Activated naive CD4-positive, alpha-beta T cell treated with anti-CD3 and anti-CD28 coated beads, Interleukin-2, amount 10 ng/mL, durations not matched to agents 7 days and 5 days (primary cell): Measurements from ENCODE around the gene TBC1D9.

ENCODE experiments used
- CTCF ChIA-PET: fragments of 350-600 bp; sonication (Branson Sonifier 250); formaldehyde crosslinking; loops from one replicate; lab custom pipeline; 2021; ENCODE audit warnings: antibody characterized with exemption; lab: Charles Lee
- DNase-seq: peaks from one replicate; pipeline ENCODE4 v3.0.0-alpha.2; 2020
- H3K27ac Mint-ChIP-seq: one replicate; pipeline ENCODE4 v1.8.0; 2021; ENCODE audit warnings: mild to moderate bottlenecking, moderate library complexity, mixed read lengths
- H3K27me3 Mint-ChIP-seq: one replicate; pipeline ENCODE4 v1.8.0; 2021; ENCODE audit warnings: mild to moderate bottlenecking, mixed read lengths
- H3K36me3 Mint-ChIP-seq: one replicate; pipeline ENCODE4 v1.8.0; 2021; ENCODE audit warnings: mixed read lengths
- H3K4me1 Mint-ChIP-seq: one replicate; pipeline ENCODE4 v1.8.0; 2021; ENCODE audit warnings: mixed read lengths
- H3K4me3 Mint-ChIP-seq: one replicate; pipeline ENCODE4 v1.8.0; 2021; ENCODE audit warnings: mild to moderate bottlenecking, moderate library complexity, mixed read lengths
- H3K9me3 Mint-ChIP-seq: one replicate; pipeline ENCODE4 v1.8.0; 2021; ENCODE audit warnings: mixed read lengths

TBC1D9 gene

DNA sequence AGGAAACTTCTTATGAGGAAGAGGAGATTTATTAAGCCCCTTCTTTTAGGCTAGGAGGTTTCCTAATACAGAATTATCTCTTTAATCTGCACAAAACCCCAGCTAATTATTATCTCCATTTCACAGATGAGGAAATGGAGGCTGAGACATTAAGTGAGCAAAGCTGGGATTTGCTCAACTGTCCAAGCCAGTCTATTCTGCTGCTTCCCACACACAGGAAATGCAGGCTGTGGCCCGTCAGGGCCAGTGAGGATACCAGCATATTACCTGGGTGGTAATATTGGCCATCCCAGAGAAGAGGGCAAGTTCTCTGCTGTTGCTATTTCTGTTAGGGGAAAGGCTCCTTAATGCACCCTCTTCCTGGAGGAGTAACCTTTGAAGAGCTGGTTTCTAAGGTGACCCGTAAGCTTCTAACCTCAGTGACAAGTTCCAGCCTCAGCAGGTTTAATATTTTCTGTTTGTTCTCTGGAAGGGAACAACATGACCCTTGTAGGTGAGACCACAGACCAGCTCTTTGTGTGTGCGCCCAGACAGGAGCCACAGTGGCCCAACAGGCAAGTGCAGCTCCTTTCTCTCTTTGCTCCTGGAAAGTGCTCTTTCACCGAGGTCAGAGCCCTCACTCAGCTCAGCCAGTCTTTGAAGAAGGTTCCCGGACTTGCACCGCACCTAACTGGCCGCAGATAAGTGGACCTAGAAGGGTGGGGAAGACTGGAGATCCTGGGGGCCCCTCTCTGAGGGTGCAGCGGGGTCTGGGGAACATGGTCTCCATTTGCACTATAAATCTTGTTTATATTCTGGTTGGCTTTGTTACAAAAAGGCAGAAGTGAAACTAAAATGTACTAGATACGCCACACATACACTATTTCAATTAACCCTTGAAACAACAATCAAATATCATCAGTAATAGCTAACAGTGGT, 35.5 kb downstream of the TBC1D9 start:
- CTCF ChIA-PET: interaction anchor here (0.6 kb wide), 1 partner anchor 707 kb away, joined by 3 read pairs; no protein-coding TSS in a partner anchor
- H3K36me3 Mint-ChIP-seq: no peaks in the 10 kb centered on the region
- H3K27me3 Mint-ChIP-seq: no peaks in the 10 kb centered on the region
- H3K4me1 Mint-ChIP-seq: peaks cover 6% of the 10 kb centered on the region
- no peak overlapping the region for H3K4me3 Mint-ChIP-seq
- no peak overlapping the region for H3K27ac Mint-ChIP-seq
- H3K9me3 Mint-ChIP-seq: no peaks in the 10 kb centered on the region
- no peak for DNase-seq

DNA sequence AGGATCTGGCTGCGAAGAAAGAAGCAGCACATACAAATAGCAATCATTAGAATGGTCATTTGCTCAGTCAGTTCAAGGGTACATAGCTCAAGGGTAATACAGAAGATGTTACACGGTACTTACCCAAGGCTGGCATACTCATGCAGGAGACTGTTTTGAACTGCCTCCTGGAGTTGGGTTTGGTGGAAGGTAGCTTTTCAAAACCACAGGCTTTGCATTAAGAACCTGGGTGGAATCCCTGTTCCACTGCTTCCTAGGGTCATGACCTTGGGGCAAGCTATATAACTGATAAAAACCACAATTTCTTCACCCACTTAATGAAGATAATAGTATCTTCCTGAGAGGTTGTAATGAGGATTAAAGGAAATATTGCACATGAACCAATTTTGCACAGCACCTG, 36.5 kb downstream of the TBC1D9 start:
- CTCF ChIA-PET: no interaction called here
- no peaks in the 10 kb centered on the region for H3K9me3 Mint-ChIP-seq
- DNase-seq: no peak
- H3K27me3 Mint-ChIP-seq: no peaks in the 10 kb centered on the region
- H3K36me3 Mint-ChIP-seq: no peaks in the 10 kb centered on the region
- H3K4me1 Mint-ChIP-seq: peaks cover 6% of the 10 kb centered on the region
- no peak overlapping the region for H3K27ac Mint-ChIP-seq
- H3K4me3 Mint-ChIP-seq: no peak overlapping the region

DNA sequence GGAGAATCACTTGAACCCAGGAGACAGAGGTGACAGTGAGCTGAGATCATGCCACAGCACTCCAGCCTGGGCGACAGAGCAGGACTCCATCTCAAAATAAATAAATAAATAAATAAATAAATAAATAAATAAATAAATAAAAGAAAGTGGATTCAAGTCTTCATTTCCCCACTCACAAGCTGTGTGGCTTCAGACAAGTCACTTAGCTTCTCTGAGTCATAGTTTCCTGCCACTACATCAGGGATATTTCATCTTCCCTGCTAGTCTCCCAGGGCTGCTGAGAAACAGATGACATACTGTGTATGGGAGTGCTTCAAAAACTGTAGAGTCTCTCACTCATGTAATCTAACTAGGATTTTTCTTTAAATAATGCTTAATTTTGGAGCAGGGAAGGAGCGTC, 37.2 kb downstream of the TBC1D9 start:
- Mint-ChIP-seq H3K36me3 (no peaks in the 10 kb centered on the region), H3K9me3 (no peaks in the 10 kb centered on the region), H3K27me3 (no peaks in the 10 kb centered on the region), H3K4me1 (peaks cover 6% of the 10 kb centered on the region), H3K27ac (no peak overlapping the region), H3K4me3 (no peak overlapping the region)
- no peak for DNase-seq
- CTCF ChIA-PET: no interaction called here

DNA sequence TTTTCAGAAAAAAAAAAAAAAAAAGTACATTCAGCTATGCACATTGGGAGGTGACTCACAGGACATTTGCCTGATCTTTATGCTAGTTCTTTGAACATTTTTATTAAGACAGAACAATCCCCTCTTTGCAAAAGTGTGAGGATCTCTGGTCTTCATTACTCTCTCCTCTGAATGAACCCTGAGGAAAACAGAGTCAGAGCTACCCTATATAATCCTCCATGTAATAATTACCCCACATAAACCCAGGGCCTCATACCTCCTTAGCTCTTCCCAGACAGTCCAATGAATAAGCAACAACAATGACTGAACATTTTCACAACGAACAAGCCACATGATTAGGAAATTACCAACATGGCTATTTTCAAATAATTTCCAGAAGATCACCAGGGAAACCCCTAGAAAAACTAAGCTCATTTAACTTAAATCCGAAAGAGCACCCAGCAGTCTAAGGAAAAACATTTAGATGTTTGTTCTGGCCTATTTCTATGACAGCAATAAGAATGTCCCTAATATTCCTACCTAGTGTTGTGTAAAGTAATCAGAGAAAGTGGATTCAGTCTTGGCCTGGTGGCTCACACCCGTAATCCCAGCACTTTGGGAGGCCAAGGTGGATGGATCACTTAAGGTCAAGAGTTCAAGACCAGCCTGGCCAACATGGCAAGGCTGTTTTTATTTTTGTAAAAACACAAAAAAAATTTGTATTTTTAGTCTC, 37.8 kb downstream of the TBC1D9 start:
- H3K27ac Mint-ChIP-seq: no peak overlapping the region
- no peaks in the 10 kb centered on the region for H3K9me3 Mint-ChIP-seq
- peaks cover 6% of the 10 kb centered on the region for H3K4me1 Mint-ChIP-seq
- H3K4me3 Mint-ChIP-seq: no peak overlapping the region
- H3K27me3 Mint-ChIP-seq: no peaks in the 10 kb centered on the region
- H3K36me3 Mint-ChIP-seq: no peaks in the 10 kb centered on the region
- DNase-seq: no peak
- CTCF ChIA-PET: no interaction called here

DNA sequence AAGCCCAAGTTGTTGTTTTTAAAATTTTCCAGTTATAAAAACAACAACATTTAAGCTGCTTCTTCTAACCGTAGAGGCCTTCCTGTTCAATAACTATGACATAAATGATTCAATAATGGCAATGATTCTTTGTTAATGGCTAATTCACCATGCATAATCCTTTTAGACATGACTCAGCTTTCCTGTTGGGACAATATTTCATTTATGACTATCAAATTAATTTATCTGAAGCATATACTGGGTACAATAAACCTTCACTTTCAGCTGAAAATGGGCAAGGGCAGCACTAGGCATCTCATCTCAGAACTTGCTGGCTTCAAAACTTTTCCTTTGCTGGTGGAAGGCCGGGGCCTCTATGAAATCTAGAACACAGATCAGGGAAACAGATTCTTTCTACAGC, 38.9 kb downstream of the TBC1D9 start:
- H3K36me3 Mint-ChIP-seq: no peaks in the 10 kb centered on the region
- H3K27me3 Mint-ChIP-seq: no peaks in the 10 kb centered on the region
- CTCF ChIA-PET: interaction anchor here (0.7 kb wide), 1 partner anchor 135 kb away, joined by 3 read pairs; no protein-coding TSS in a partner anchor
- no peak overlapping the region for H3K27ac Mint-ChIP-seq
- no peaks in the 10 kb centered on the region for H3K9me3 Mint-ChIP-seq
- no peak overlapping the region for H3K4me3 Mint-ChIP-seq
- no peak for DNase-seq
- peaks cover 6% of the 10 kb centered on the region for H3K4me1 Mint-ChIP-seq

DNA sequence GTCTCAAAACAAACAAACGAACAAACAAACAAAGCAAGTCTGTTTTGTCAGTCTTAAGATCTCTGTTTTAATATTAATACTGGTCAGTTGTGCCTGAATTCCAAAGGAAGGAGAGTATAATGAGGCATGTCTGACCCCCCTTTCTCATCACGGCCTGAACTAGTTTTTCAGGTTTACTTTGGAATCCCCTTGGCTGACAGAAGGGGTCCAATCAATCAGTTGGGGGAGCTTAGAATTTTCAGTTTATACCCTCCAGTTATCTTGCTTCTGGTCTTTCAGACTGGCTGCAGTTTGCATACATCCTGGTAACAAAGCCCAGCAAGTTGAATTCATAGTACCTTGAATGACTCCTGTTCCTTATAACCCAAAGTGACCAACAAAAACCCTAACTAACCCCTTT, 41.1 kb downstream of the TBC1D9 start:
- CTCF ChIA-PET: interaction anchor here (1.3 kb wide), 1 partner anchor 42 kb away, joined by 3 read pairs; no protein-coding TSS in a partner anchor
- H3K27me3 Mint-ChIP-seq: no peaks in the 10 kb centered on the region

DNA sequence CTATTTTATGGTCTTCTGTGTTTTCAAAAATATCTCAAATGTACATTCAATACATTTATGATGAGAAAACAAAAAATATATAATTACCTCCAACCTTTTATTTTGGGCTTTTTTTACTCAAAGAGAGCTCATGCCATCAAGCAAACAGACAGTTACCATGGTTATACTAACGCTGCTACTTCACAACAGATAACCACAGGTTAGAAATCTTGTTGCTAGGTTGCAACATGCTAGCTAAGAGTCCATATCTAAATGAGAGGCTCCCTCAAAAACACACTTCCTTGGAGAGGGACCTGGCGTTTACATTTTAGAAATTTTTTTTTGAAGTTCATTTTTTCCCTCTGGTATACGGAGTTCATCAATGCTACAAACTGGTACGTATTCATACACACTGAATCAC, 44.3 kb downstream of the TBC1D9 start:
- no peak for DNase-seq
- Mint-ChIP-seq H3K4me3 (no peak overlapping the region), H3K36me3 (no peaks in the 10 kb centered on the region), H3K4me1 (no peaks in the 10 kb centered on the region), H3K27ac (no peak overlapping the region), H3K9me3 (no peaks in the 10 kb centered on the region), H3K27me3 (no peaks in the 10 kb centered on the region)
- CTCF ChIA-PET: no interaction called here

More for the DNA sequence above, 41.1 kb downstream of the TBC1D9 start:
- H3K4me1 Mint-ChIP-seq: no peaks in the 10 kb centered on the region
- DNase-seq: no peak
- no peak overlapping the region for H3K27ac Mint-ChIP-seq
- no peaks in the 10 kb centered on the region for H3K9me3 Mint-ChIP-seq
- H3K36me3 Mint-ChIP-seq: no peaks in the 10 kb centered on the region
- H3K4me3 Mint-ChIP-seq: no peak overlapping the region

DNA sequence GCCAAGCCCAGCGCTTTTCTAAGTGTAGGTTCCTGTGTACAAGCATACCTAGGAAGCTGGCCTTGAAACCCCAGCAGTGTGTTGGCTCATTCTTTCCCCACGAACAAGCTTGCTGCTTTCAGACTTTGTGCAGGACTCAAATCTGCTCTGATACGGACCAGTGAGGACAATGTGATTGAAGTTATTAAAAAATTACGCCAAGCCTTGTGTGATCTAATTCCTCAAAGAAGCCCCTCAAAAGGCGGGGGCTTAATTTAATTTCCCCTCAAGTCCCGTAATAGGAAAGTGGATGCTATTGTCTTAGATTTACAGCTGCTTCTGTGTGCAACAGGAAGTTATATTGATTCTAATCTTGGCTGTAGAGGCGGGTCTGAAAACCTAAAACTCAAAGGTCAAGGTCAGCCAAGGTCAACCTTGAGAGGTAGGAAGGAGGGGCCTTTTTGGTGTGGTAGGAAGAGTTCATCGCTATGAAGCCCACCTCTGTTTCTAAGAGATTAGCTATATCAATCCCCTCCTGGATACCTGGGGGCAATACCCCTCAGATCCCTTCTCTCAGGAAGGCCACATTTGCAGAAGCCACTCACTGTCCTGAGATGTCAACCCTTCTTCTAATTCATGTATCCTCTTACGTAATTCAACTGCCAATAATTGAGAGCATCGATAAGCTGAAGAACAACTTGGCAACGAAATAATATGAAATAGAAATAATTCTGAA, 45.1 kb downstream of the TBC1D9 start:
- Mint-ChIP-seq H3K27me3 (no peaks in the 10 kb centered on the region), H3K27ac (no peak overlapping the region), H3K36me3 (no peaks in the 10 kb centered on the region), H3K4me1 (no peaks in the 10 kb centered on the region), H3K4me3 (no peak overlapping the region), H3K9me3 (no peaks in the 10 kb centered on the region)
- CTCF ChIA-PET: interaction anchor here (1.0 kb wide), 1 partner anchor 9 kb away, joined by 3 read pairs; no protein-coding TSS in a partner anchor
- no peak for DNase-seq

DNA sequence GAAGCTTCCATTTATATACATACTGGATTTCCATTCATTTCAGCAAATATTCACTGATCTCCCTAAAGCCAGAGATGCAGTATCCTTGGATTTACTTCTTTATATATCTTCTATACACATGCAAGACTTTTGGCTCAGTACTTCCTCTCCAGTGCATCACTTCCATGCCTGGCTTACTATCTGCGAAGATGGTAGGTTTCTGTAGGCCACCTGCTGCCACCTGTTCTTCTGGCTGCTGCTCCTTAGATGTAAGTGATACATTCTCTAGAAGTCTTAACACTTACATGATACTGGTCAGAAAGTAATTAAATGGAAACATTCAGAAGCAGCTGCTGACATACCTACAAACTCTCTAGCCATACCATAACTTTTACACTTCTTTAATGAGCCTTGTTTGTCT, 48.9 kb downstream of the TBC1D9 start:
- Mint-ChIP-seq H3K9me3 (no peaks in the 10 kb centered on the region), H3K4me3 (no peak overlapping the region), H3K27ac (no peak overlapping the region), H3K36me3 (no peaks in the 10 kb centered on the region), H3K27me3 (no peaks in the 10 kb centered on the region), H3K4me1 (no peaks in the 10 kb centered on the region)
- CTCF ChIA-PET: no interaction called here
- no peak for DNase-seq

DNA sequence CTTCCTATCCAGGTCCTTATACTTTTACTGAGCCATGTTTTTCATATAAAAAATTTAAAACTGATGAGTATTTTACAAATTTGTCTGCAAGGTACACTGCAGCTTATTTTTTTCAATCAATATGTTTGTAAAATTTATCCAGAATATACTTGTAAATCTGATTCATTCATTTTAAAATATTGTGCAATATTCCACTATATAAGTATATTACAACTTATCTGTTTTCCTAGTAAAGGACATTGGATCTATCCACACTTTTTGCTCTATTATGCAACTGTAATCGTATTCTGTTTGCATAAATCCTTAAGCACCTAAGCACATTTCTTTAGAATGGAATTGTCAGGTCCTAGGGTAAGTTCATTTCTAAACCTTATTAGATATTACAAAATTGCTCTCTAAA, 49.5 kb downstream of the TBC1D9 start:
- DNase-seq: no peak
- H3K4me3 Mint-ChIP-seq: no peak overlapping the region
- no peaks in the 10 kb centered on the region for H3K9me3 Mint-ChIP-seq
- CTCF ChIA-PET: no interaction called here
- H3K36me3 Mint-ChIP-seq: no peaks in the 10 kb centered on the region
- H3K4me1 Mint-ChIP-seq: no peaks in the 10 kb centered on the region
- H3K27ac Mint-ChIP-seq: no peak overlapping the region
- no peaks in the 10 kb centered on the region for H3K27me3 Mint-ChIP-seq

DNA sequence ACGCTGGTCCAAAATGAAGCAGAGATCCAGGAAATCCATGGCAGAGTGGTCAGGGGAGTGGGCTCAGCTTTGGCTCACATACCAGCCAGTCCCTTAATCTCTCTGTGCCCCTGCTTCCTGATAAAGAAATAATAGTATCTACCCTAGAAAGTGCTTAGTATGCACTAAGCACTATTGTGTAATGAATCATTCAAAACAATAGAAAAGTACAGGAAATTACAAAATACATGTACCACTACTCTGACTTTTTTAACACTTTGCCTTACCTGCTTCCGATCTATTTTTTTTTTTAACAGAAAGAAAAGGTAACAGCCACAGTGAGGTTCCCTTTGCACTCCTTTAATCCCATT, 49.9 kb downstream of the TBC1D9 start:
- DNase-seq: no peak
- CTCF ChIA-PET: no interaction called here
- Mint-ChIP-seq H3K4me1 (no peaks in the 10 kb centered on the region), H3K4me3 (no peak overlapping the region), H3K36me3 (no peaks in the 10 kb centered on the region), H3K27me3 (no peaks in the 10 kb centered on the region), H3K9me3 (no peaks in the 10 kb centered on the region), H3K27ac (no peak overlapping the region)

DNA sequence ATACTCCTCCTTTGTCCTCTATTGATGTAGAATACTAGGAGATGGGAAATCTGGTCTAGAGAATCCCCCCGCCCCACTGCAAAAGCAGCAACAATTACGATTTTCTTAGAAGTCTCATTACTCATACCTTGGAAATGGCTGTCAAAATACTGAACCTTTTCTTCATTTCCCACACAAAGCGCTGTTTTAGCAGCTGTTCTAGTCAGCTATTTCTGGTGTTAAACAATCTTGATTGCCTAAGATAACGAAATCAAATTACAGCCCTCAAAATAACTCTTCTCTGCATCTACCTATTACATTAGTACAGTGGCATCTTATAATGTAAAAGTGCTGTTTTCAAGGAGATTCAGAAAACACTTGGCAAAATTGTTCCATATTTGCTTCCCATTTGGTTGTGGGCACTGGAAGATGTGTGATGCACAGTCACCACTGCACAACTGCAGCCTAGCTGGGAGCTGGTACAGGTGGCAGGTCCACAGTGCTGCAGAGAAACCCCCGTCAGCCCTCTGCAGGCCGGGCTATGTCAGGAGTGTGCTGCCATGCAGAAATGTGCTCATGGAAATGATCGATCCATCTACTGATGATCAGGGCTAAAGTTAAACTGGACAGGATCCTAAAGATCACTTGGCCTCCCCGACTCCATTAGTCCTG, 50.4 kb downstream of the TBC1D9 start:
- Mint-ChIP-seq H3K27ac (no peak overlapping the region), H3K4me1 (no peaks in the 10 kb centered on the region), H3K27me3 (no peaks in the 10 kb centered on the region), H3K36me3 (no peaks in the 10 kb centered on the region), H3K9me3 (no peaks in the 10 kb centered on the region), H3K4me3 (no peak overlapping the region)
- DNase-seq: no peak
- CTCF ChIA-PET: no interaction called here

DNA sequence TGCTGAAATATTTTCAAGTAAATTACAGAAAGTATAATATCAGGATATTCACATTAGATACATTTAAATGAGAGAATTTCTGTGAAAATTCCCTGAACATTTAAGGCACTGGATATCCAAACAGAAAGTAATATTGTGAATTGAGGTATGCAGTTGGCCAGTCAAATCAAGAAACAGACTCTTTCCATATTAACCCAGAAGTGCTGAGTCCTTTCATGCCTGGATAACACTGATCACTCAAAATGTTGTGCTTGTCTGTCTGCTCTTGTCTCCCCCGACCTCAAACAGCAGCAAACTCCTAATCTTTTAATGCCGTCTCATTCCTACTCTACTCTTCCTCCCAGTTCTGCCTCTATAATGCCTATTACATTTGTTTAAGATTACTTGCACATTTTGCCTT, 51.2 kb downstream of the TBC1D9 start:
- H3K4me1 Mint-ChIP-seq: no peaks in the 10 kb centered on the region
- no peak for DNase-seq
- H3K4me3 Mint-ChIP-seq: no peak overlapping the region
- no peaks in the 10 kb centered on the region for H3K36me3 Mint-ChIP-seq
- H3K27me3 Mint-ChIP-seq: no peaks in the 10 kb centered on the region
- H3K9me3 Mint-ChIP-seq: no peaks in the 10 kb centered on the region
- CTCF ChIA-PET: no interaction called here
- no peak overlapping the region for H3K27ac Mint-ChIP-seq

DNA sequence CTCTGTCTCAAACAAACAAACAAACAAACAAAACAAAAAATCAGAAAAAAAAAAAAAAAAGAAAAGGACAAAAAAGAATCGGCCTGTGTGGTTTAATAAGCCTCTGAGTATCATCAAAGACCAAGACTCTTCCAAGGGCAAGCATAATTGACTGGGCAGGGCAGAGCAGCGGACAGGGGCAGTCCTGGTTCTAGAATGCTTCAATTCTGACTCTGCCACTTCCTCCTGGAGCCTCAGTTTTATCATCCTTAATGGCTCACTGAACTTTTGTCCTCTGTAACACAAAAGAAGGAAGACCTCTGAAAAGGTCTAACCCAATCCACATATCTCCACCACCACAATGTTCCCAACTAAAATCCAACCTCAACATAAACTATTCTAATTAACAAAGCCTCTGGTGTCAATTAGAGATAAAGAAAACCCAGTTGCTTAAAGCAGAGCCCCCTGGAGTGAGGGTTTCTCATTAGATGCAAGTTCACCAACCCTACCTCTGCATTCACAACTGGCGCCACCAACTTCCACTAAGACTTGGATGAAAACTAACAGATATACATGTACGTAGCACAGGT, 51.7 kb downstream of the TBC1D9 start:
- H3K9me3 Mint-ChIP-seq: no peaks in the 10 kb centered on the region
- no peak overlapping the region for H3K27ac Mint-ChIP-seq
- H3K4me3 Mint-ChIP-seq: no peak overlapping the region
- CTCF ChIA-PET: no interaction called here
- no peaks in the 10 kb centered on the region for H3K4me1 Mint-ChIP-seq
- H3K27me3 Mint-ChIP-seq: no peaks in the 10 kb centered on the region
- no peaks in the 10 kb centered on the region for H3K36me3 Mint-ChIP-seq
- DNase-seq: no peak
